Bronchial epithelial cell (primary cell): ENCODE results near the gene CCS. TPM values are rescaled to one million over a fixed set of nuclear protein-coding genes. Genes with fewer than 3 reads are reported as not detected.

Experiments
- DNase-seq: peaks from one replicate; pipeline ENCODE4 v3.0.0-alpha.2; 2010; ENCODE audit warnings: low read depth
- FAIRE-seq: peaks from 2 replicates; lab custom pipeline; 2011; peaks lifted over from hg19 to GRCh38; lab: Jason Lieb, UNC
- H3K27me3 ChIP-seq: 2 replicates; pipeline ENCODE4 v1.5.1; 2011; ENCODE audit warnings: low read length; ENCODE audit not compliant: control insufficient read depth, insufficient read depth
- H3K36me3 ChIP-seq: 2 replicates; pipeline ENCODE4 v1.5.1; 2011; ENCODE audit warnings: low read length; ENCODE audit not compliant: control insufficient read depth, insufficient read depth
- H3K4me3 ChIP-seq: 2 replicates; pipeline ENCODE4 v1.5.1; 2011; ENCODE audit warnings: mild to moderate bottlenecking, low read depth, low read length, control low read depth
- total RNA-seq: library from RNA; depleted of rRNA; stranded (reverse); fragments of >200 nt; gene quantifications from 2 replicates; pipeline ENCODE4 v1.2.1, GENCODE V29; 2014
- TF ChIP-seq, protein P1 (sequence below): IDR thresholded peaks from 2 replicates; pipeline ENCODE4 v1.5.1; 2011; ENCODE audit warnings: mild to moderate bottlenecking, moderate library complexity, low read length, control low read depth, inconsistent platforms; ENCODE audit not compliant: insufficient read depth, severe bottlenecking

Gene CCS
- total RNA-seq, 1 donor from 2014 or later: 30.3 TPM

DNA sequence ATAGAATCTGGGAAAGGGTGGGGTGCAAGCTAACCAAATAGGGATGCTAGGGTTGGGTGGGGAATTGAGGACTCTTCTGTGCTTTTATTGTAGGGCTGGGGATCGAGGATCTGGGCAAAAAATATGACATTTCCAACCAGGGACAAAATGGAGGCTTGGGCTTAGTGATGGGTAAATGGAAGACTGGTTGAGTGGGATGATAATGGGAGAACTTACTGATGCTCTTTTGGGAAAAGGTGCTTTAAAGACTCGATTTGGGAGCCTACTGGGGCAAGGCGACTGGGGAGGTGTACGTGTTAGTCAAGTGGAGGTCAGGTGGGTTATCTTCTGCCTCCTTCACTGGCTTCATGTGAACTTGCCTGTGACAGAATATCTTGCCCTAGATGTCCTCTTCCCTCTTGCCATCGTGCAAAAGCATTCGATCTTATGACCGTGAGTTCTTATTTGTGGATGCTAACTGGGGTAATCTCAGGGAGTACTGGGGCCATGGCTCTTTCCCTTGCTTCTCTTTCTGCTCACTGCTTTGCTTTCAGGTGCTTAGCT is 35.1 kb downstream of the CCS start:
- no peak for FAIRE-seq
- TF ChIP-seq, protein P1, sequence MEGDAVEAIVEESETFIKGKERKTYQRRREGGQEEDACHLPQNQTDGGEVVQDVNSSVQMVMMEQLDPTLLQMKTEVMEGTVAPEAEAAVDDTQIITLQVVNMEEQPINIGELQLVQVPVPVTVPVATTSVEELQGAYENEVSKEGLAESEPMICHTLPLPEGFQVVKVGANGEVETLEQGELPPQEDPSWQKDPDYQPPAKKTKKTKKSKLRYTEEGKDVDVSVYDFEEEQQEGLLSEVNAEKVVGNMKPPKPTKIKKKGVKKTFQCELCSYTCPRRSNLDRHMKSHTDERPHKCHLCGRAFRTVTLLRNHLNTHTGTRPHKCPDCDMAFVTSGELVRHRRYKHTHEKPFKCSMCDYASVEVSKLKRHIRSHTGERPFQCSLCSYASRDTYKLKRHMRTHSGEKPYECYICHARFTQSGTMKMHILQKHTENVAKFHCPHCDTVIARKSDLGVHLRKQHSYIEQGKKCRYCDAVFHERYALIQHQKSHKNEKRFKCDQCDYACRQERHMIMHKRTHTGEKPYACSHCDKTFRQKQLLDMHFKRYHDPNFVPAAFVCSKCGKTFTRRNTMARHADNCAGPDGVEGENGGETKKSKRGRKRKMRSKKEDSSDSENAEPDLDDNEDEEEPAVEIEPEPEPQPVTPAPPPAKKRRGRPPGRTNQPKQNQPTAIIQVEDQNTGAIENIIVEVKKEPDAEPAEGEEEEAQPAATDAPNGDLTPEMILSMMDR: no peak
- Histone ChIP-seq H3K4me3 (no peak overlapping the region), H3K27me3 (no peaks in the 10 kb centered on the region), H3K36me3 (peaks cover 35% of the 10 kb centered on the region)
- DNase-seq: no peak

DNA sequence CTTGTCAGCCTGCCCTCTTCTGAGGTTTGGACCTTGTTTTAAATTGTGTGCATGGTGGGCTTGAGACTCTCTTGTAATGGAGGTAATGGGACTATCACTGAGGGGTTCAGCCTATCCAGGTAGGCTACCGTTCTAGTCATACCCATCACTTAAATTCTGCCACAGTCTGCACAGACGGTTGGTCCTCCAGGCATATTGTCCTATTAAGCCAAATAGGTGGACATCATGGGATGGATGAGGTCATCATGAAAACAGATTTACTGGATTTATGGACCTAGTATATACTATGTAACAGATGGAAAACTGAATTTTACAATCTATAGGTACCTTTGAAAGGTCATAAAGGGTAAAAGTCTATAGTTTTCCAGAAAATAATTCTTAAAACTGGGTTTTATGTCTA is 36.4 kb downstream of the CCS start:
- Histone ChIP-seq H3K4me3 (no peak overlapping the region), H3K36me3 (peaks cover 34% of the 10 kb centered on the region)
- FAIRE-seq: no peak

GRCh38 chr11:66631883-66632282 is 38.9 kb downstream of the CCS start:
- DNase-seq (no peak), FAIRE-seq (no peak)
- TF ChIP-seq, protein P1: no peak
- Histone ChIP-seq H3K27me3 (no peaks in the 10 kb centered on the region), H3K36me3 (peaks cover 17% of the 10 kb centered on the region), H3K4me3 (no peak overlapping the region)

More for the DNA sequence above, 36.4 kb downstream of the CCS start:
- DNase-seq: no peak
- no peaks in the 10 kb centered on the region for H3K27me3 ChIP-seq
- TF ChIP-seq, protein P1: no peak

DNA sequence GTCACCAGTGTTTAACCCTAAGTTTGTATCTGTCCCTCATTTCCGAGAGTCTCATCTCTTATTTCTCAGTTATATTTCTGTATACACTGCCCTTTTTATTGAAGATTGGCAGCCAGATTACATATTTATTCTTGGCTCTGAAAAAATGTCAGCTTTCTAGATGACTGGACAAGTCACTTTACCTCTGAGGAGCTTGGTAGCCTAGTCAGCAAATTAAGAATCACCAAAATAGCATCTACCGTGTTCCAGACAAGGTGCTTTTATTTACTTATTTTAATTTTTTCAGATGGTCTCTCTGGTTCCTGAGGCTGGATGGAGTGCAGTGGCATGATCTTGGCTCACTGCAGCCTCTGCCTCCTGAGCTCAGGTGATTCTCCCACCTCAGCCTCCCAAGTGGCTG is 40.0 kb downstream of the CCS start:
- Histone ChIP-seq H3K4me3 (no peak overlapping the region), H3K36me3 (peaks cover 9% of the 10 kb centered on the region), H3K27me3 (no peaks in the 10 kb centered on the region)
- no peak for FAIRE-seq
- DNase-seq: no peak
- TF ChIP-seq, protein P1: no peak

GRCh38 chr11:66636411-66636810 is 43.4 kb downstream of the CCS start:
- no peak for FAIRE-seq
- H3K36me3 ChIP-seq: peaks cover 6% of the 10 kb centered on the region
- peak; percentile 18 for DNase-seq
- TF ChIP-seq, protein P1: no peak
- no peak overlapping the region for H3K4me3 ChIP-seq
- H3K27me3 ChIP-seq: no peaks in the 10 kb centered on the region
